ENCODE data around the gene ETV4.

DNA sequence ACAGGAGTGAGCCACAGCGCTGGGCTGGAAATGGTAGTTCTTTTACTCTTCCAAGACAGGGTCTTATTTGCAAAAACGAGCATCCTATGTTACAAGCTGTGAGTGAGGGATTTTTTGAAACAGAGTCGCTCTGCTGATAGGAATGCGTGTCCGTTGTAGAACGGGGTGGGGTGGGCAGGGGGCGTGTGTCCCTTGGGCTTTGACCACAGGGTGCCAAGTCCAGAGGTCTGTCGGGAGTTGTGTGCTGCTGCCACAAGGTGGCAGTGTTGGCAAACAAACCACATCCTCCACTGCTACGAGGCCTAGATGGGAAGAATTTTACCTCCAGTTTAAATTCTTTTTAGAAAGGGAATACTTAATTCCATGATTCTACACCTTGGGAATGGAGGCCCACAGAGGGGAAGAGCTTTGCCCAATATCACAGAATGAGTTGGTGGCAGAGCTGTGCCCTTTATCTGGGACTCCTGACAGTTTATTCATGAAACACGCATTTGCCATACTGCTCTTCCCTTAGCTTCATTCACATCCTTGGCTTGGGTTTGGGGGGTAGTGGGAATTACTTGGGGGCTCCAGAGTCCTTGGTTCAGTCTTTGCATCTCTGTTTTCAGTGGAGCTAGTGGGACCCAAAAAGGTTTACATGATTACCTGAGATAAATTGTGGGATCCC lies 30.6 kb upstream of the ETV4 start:
- TF ChIP-seq, protein P1, sequence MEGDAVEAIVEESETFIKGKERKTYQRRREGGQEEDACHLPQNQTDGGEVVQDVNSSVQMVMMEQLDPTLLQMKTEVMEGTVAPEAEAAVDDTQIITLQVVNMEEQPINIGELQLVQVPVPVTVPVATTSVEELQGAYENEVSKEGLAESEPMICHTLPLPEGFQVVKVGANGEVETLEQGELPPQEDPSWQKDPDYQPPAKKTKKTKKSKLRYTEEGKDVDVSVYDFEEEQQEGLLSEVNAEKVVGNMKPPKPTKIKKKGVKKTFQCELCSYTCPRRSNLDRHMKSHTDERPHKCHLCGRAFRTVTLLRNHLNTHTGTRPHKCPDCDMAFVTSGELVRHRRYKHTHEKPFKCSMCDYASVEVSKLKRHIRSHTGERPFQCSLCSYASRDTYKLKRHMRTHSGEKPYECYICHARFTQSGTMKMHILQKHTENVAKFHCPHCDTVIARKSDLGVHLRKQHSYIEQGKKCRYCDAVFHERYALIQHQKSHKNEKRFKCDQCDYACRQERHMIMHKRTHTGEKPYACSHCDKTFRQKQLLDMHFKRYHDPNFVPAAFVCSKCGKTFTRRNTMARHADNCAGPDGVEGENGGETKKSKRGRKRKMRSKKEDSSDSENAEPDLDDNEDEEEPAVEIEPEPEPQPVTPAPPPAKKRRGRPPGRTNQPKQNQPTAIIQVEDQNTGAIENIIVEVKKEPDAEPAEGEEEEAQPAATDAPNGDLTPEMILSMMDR (IDR thresholded peaks at IDR 0.05), result peak; percentile 90 to 94 (median 90)
- TF ChIP-seq POLR2A (IDR thresholded peaks at IDR 0.05), result no peak
